ENCODE results near the gene ISY1. TPM values are rescaled to one million over a fixed set of nuclear protein-coding genes. Genes with fewer than 3 reads are reported as not detected.
"Not testable (repeated sequence)": the region's sequence is repeated elsewhere in the genome, so short reads cannot be mapped to it uniquely, and the experiment has no call there.

The ISY1 gene
- total RNA-seq, 1 experiment from 2014 or later = 120 TPM

GRCh38 chr3:129166579-129167332, 5.9 kb upstream of the ISY1 start:
- no peak for DNase-seq (ENCODE audit: low spot score)

GRCh38 chr3:129165594-129165993, 4.7 kb upstream of the ISY1 start:
- not testable (repeated sequence) for DNase-seq (ENCODE audit: low spot score)

- DNase-seq (ENCODE audit: low spot score) = no peak
Observed at GRCh38 chr3:129164500-129164899, 3.6 kb upstream of the ISY1 start.

GRCh38 chr3:129162729-129163579, 2.1 kb upstream of the ISY1 start:
- DNase-seq (ENCODE audit: low spot score) = no peak

- DNase-seq (ENCODE audit: low spot score) = peak; percentile 39
Observed at GRCh38 chr3:129161860-129162271, 1.0 kb upstream of the ISY1 start.

- no peak for DNase-seq (ENCODE audit: low spot score)
Observed at GRCh38 chr3:129144786-129145185, 16.1 kb downstream of the ISY1 start.

GRCh38 chr3:129141011-129141410, 19.9 kb downstream of the ISY1 start:
- not testable (repeated sequence) for DNase-seq (ENCODE audit: low spot score)

GRCh38 chr3:129139911-129140310, 21.0 kb downstream of the ISY1 start:
- no peak for DNase-seq (ENCODE audit: low spot score)

GRCh38 chr3:129136275-129136674, 24.6 kb downstream of the ISY1 start:
- DNase-seq (ENCODE audit: low spot score) = not testable (repeated sequence)

GRCh38 chr3:129132097-129132866, 28.6 kb downstream of the ISY1 start:
- DNase-seq (ENCODE audit: low spot score) = no peak

- no peak for DNase-seq (ENCODE audit: low spot score)
Observed at GRCh38 chr3:129131465-129132088, 29.3 kb downstream of the ISY1 start.

- no peak for DNase-seq (ENCODE audit: low spot score)
Observed at GRCh38 chr3:129130291-129130813, 30.5 kb downstream of the ISY1 start.

- DNase-seq (ENCODE audit: low spot score) = no peak
Observed at GRCh38 chr3:129128357-129129155, 32.3 kb downstream of the ISY1 start.

GRCh38 chr3:129126726-129127280, 34.1 kb downstream of the ISY1 start:
- DNase-seq (ENCODE audit: low spot score) = no peak

GRCh38 chr3:129123314-129124060, 37.4 kb downstream of the ISY1 start:
- DNase-seq (ENCODE audit: low spot score) = no peak

GRCh38 chr3:129122412-129123011, 38.4 kb downstream of the ISY1 start:
- DNase-seq (ENCODE audit: low spot score) = no peak

- DNase-seq (ENCODE audit: low spot score) = peak; percentile 75
Observed at GRCh38 chr3:129121792-129122411, 39.0 kb downstream of the ISY1 start, which contains the start of gene RAB43. Gene RAB43 (minus strand): TSS chr3:129121804. CDS start chr3:129121489, 315 bp downstream.

- DNase-seq (ENCODE audit: low spot score) = peak; percentile 33
Observed at GRCh38 chr3:129121016-129121791, 39.7 kb downstream of the ISY1 start.
